ENCODE data around the gene SART3. TPM values are rescaled to one million over a fixed set of nuclear protein-coding genes. Genes with fewer than 3 reads are reported as not detected.
A peak's percentile ranks its signal among the peaks of the same experiment; 100 is the strongest.

Gene SART3, protein sequence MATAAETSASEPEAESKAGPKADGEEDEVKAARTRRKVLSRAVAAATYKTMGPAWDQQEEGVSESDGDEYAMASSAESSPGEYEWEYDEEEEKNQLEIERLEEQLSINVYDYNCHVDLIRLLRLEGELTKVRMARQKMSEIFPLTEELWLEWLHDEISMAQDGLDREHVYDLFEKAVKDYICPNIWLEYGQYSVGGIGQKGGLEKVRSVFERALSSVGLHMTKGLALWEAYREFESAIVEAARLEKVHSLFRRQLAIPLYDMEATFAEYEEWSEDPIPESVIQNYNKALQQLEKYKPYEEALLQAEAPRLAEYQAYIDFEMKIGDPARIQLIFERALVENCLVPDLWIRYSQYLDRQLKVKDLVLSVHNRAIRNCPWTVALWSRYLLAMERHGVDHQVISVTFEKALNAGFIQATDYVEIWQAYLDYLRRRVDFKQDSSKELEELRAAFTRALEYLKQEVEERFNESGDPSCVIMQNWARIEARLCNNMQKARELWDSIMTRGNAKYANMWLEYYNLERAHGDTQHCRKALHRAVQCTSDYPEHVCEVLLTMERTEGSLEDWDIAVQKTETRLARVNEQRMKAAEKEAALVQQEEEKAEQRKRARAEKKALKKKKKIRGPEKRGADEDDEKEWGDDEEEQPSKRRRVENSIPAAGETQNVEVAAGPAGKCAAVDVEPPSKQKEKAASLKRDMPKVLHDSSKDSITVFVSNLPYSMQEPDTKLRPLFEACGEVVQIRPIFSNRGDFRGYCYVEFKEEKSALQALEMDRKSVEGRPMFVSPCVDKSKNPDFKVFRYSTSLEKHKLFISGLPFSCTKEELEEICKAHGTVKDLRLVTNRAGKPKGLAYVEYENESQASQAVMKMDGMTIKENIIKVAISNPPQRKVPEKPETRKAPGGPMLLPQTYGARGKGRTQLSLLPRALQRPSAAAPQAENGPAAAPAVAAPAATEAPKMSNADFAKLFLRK
- total RNA-seq (2021), result 80.7 and 89.4 TPM in 2 replicates
- long read RNA-seq, full-length matches to known transcripts, result 111 of 349 reads
- long read RNA-seq, partial matches to known transcripts, result 206 of 349 reads
- long read RNA-seq, other reads (novel, unspliced or antisense), result 32 of 349 reads

DNA sequence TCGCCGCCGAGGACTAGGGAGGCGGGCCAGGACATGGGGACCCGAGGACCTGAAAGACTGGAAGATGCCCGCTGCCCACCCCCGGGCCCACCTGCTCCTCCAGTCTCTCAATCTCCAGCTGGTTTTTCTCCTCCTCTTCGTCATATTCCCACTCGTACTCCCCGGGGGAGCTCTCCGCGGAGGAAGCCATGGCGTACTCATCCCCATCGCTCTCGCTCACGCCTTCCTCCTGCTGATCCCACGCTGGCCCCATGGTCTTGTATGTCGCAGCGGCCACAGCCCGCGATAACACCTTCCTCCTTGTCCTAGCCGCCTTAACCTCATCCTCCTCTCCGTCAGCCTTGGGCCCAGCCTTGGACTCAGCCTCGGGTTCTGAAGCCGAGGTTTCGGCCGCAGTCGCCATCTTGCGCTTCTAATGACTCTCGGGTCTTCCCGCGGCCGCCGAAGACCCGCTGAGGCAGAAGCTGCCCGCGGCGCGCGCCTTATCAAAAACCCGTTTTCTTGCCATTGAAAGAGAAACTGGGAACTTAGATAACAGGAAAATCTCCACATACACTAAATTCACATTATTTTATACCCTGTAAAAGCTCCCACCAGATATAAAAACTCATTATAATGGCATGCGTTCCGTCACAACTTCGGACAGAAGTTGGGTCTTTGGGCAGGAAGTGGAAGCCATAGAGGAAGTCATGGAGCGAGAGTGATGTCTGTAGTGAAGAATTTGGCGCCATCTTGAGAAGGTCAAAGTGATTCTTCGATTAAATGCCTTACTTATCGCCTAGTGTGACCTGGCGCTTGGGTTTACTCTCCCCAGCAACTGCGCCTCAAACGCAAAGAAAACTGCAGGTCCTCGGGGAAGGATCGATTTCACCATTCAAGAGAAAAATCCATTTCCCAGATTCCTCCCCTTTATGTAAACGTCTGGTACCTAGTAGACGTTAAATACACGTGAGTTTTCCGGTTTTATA is at the start of gene SART3:
Gene SART3 (minus strand): TSS at position 422 of the 968 bp plus-strand sequence. CDS start 19 bp downstream, at position 403.
- H3K9me3 ChIP-seq (ENCODE audit: control insufficient read depth, low read depth, low read length), result no peaks in the 10 kb centered on the region
- H2BK20ac ChIP-seq (ENCODE audit: low read depth, low read length, poor library complexity, severe bottlenecking), result no peak within 1 kb of the TSS

More for the DNA sequence above, at the start of gene SART3:
- peak within 1 kb of the TSS; percentile 99 for H3K14ac ChIP-seq (ENCODE audit: insufficient read depth, low read length)
- H3K27me3 ChIP-seq (ENCODE audit: insufficient read depth, low read length), result no peaks in the 10 kb centered on the region
- peak; percentile 82 for DNase-seq
- peak within 1 kb of the TSS; percentile 47 for H4K91ac ChIP-seq (ENCODE audit: insufficient read length, low read depth, low read length)
- H3T11ph ChIP-seq (ENCODE audit: low read length), result peak within 1 kb of the TSS; percentile 95
- peaks cover 2% of the 10 kb centered on the region; the same call in 1 of the 2 replicates for H3K4me1 ChIP-seq (ENCODE audit: insufficient read depth, low read length)
- peaks cover 18% of the 10 kb centered on the region for H3K23me2 ChIP-seq (ENCODE audit: insufficient read length, low read depth, low read length, poor library complexity, severe bottlenecking)
- 0 out of 2 replicates have a peak within 1 kb of the TSS, but pooled peaks have one; percentile 18 for H3K4ac ChIP-seq (ENCODE audit: low read depth, low read length)
- H2BK15ac ChIP-seq (ENCODE audit: low read depth, low read length), result 0 out of 2 replicates have a peak within 1 kb of the TSS, but pooled peaks have one; percentile 16
- Mint-ChIP-seq H3K27me3 (ENCODE audit: low read depth) (no peaks in the 10 kb centered on the region), H3K27ac (peak within 1 kb of the TSS; percentile 100), H3K9me3 (peaks cover 0 to 3% of the 10 kb centered on the region in 2 experiments; a peak in 2 of 5 replicates), H3K4me3 (peak within 1 kb of the TSS; percentile 100), H3K36me3 (ENCODE audit: insufficient read depth in 1 of 3, low read depth in 3 of 3) (peaks cover 11 to 48% (median 48%) of the 10 kb centered on the region in 3 experiments; a peak in 6 of 7 replicates), H3K4me1 (peaks cover 29 to 31% of the 10 kb centered on the region in 2 experiments)
- peak within 1 kb of the TSS; percentile 77 for H2BK12ac ChIP-seq (ENCODE audit: insufficient read length, low read depth, low read length)
- H3K56ac ChIP-seq (ENCODE audit: insufficient read length, low read depth, low read length), result peak within 1 kb of the TSS; percentile 91
- H2AFZ ChIP-seq (ENCODE audit: low read length), result peak within 1 kb of the TSS; percentile 84
- no peak within 1 kb of the TSS for H2AK5ac ChIP-seq (ENCODE audit: insufficient read length, low read length)
- H2BK5ac ChIP-seq (ENCODE audit: insufficient read length, low read length), result peak within 1 kb of the TSS; percentile 98
- TF ChIP-seq, protein P1, sequence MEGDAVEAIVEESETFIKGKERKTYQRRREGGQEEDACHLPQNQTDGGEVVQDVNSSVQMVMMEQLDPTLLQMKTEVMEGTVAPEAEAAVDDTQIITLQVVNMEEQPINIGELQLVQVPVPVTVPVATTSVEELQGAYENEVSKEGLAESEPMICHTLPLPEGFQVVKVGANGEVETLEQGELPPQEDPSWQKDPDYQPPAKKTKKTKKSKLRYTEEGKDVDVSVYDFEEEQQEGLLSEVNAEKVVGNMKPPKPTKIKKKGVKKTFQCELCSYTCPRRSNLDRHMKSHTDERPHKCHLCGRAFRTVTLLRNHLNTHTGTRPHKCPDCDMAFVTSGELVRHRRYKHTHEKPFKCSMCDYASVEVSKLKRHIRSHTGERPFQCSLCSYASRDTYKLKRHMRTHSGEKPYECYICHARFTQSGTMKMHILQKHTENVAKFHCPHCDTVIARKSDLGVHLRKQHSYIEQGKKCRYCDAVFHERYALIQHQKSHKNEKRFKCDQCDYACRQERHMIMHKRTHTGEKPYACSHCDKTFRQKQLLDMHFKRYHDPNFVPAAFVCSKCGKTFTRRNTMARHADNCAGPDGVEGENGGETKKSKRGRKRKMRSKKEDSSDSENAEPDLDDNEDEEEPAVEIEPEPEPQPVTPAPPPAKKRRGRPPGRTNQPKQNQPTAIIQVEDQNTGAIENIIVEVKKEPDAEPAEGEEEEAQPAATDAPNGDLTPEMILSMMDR (conservative IDR thresholded peaks at IDR 0.05), result no peak
- H3K9ac ChIP-seq (ENCODE audit: extremely low read depth, insufficient read length, low read length), result peak within 1 kb of the TSS; percentile 99
- H4K5ac ChIP-seq (ENCODE audit: insufficient read length, low read depth, low read length), result peak within 1 kb of the TSS; percentile 85
- H3K79me2 ChIP-seq (ENCODE audit: insufficient read depth, low read length), result peaks cover 44% of the 10 kb centered on the region
- H3K18ac ChIP-seq (ENCODE audit: insufficient read length, low read depth, low read length), result peak within 1 kb of the TSS; percentile 98
- H2BK120ac ChIP-seq (ENCODE audit: low read depth, low read length, poor library complexity, severe bottlenecking), result no peak within 1 kb of the TSS
- no CpG with 5 or more reads among the region's 57 CpGs for WGBS (ENCODE audit: extremely low coverage, insufficient read length, low lambda C conversion rate)
- H3K79me1 ChIP-seq (ENCODE audit: insufficient read depth, low read depth, low read length, poor library complexity, severe bottlenecking), result peaks cover 1% of the 10 kb centered on the region
- peak within 1 kb of the TSS; percentile 99 for H3K4me2 ChIP-seq (ENCODE audit: insufficient read depth, insufficient read length, low read length)
- H4K20me1 ChIP-seq (ENCODE audit: control insufficient read depth, insufficient read depth, insufficient read length), result no peaks in the 10 kb centered on the region
- H3K27ac ChIP-seq (ENCODE audit: insufficient read length, low read depth, low read length), result peak within 1 kb of the TSS; percentile 61
- H4K8ac ChIP-seq (replicated peaks; ENCODE audit: insufficient read length, low read depth, low read length), result peak within 1 kb of the TSS; percentile 95
- no peak within 1 kb of the TSS for H3K23ac ChIP-seq (ENCODE audit: insufficient read length, low read depth, low read length)

Data from H9 (cell line).